DOHH2 (cell line): Measurements from ENCODE around the gene RNU6-7.

ENCODE experiments used
- H3F3A ChIP-seq: fragments of 200-600 bp; sonication (generic), shearing (Covaris generic); 2 replicates; pipeline ENCODE4 v1.6.0; 2016; ENCODE audit warnings: antibody characterized with exemption, mild to moderate bottlenecking; ENCODE audit not compliant: control insufficient read depth, insufficient read depth
- H3K27ac ChIP-seq: fragments of 200-600 bp; sonication (generic); 2 replicates; pipeline ENCODE4 v1.5.1; 2014; ENCODE audit warnings: low read depth, mild to moderate bottlenecking, low read length, moderate library complexity
- H3K27me3 ChIP-seq: fragments of 200-600 bp; sonication (generic); 2 replicates; pipeline ENCODE4 v1.6.1; 2014; ENCODE audit warnings: mild to moderate bottlenecking, low read length, mixed read lengths; ENCODE audit not compliant: control insufficient read depth
- H3K36me3 ChIP-seq: fragments of 200-600 bp; sonication (generic); 2 replicates; pipeline ENCODE4 v1.6.1; 2014; ENCODE audit warnings: mild to moderate bottlenecking, low read length, moderate library complexity, mixed read lengths; ENCODE audit not compliant: control insufficient read depth
- H3K4me1 ChIP-seq: fragments of 200-600 bp; sonication (generic); 2 replicates; pipeline ENCODE4 v1.6.1; 2014; ENCODE audit warnings: mild to moderate bottlenecking, low read length, mixed read lengths; ENCODE audit not compliant: control insufficient read depth
- H3K4me2 ChIP-seq: fragments of 200-600 bp; sonication (generic); 2 replicates; pipeline ENCODE4 v1.6.0; 2014; ENCODE audit warnings: mild to moderate bottlenecking, low read length, moderate library complexity
- H3K4me3 ChIP-seq: fragments of 200-600 bp; sonication (generic); 2 replicates; pipeline ENCODE4 v1.5.1; 2014; ENCODE audit warnings: mild to moderate bottlenecking, low read length, mixed read lengths
- H3K79me2 ChIP-seq: fragments of 200-600 bp; sonication (generic); 2 replicates; pipeline ENCODE4 v1.6.1; 2014; ENCODE audit warnings: mild to moderate bottlenecking, low read length, mixed read lengths; ENCODE audit not compliant: control insufficient read depth
- H3K9me2 ChIP-seq: fragments of 200-600 bp; sonication (generic); replicated peaks from 2 replicates; pipeline ENCODE4 v1.6.1; 2014; ENCODE audit warnings: mild to moderate bottlenecking, low read length, mixed read lengths; ENCODE audit not compliant: control insufficient read depth
- H3K9me3 ChIP-seq: fragments of 200-600 bp; sonication (generic); 2 replicates; pipeline ENCODE4 v1.6.1; 2014; ENCODE audit warnings: antibody characterized with exemption, low read length, mixed read lengths; ENCODE audit not compliant: control insufficient read depth, insufficient read depth
- H4K20me1 ChIP-seq: fragments of 200-600 bp; sonication (generic); 2 replicates; pipeline ENCODE4 v1.6.0; 2014; ENCODE audit warnings: low read depth, mild to moderate bottlenecking, antibody characterized with exemption, low read length, moderate library complexity; ENCODE audit not compliant: control insufficient read depth, insufficient read depth
- CTCF ChIP-seq: fragments of 200-600 bp; sonication (generic); IDR thresholded peaks from one replicate; pipeline ENCODE4 v1.5.1; 2014; ENCODE audit warnings: antibody characterized with exemption, mild to moderate bottlenecking, low read depth, low read length; ENCODE audit not compliant: poor library complexity, severe bottlenecking
- EZH2phosphoT487 ChIP-seq: fragments of 200-600 bp; sonication (generic); IDR thresholded peaks from 2 replicates; pipeline ENCODE4 v1.6.1; 2017; ENCODE audit warnings: borderline replicate concordance, mild to moderate bottlenecking, antibody characterized with exemption, low read length, moderate library complexity, mixed read lengths

The RNU6-7 gene

GRCh38 chr14:32202998-32203882, 1.4 kb downstream of the RNU6-7 start, which contains the start of gene RNU6-8:
TSS of gene RNU6-8 (minus strand) at chr14:32203269.
- Histone ChIP-seq H3K79me2 (no peaks in the 10 kb centered on the region), H3K4me2 (peak within 1 kb of the TSS; percentile 86), H3K27me3 (peaks cover 28% of the 10 kb centered on the region), H3K9me2 (no peaks in the 10 kb centered on the region), H3K27ac (no peak within 1 kb of the TSS), H3K4me3 (peak within 1 kb of the TSS; percentile 92), H3F3A (peaks cover 13% of the 10 kb centered on the region), H3K4me1 (peaks cover 41% of the 10 kb centered on the region), H3K9me3 (no peaks in the 10 kb centered on the region), H4K20me1 (no peaks in the 10 kb centered on the region), H3K36me3 (no peaks in the 10 kb centered on the region)
- TF ChIP-seq CTCF: no peak
- TF ChIP-seq EZH2phosphoT487: no peak

GRCh38 chr14:32203928-32204357, 2.1 kb downstream of the RNU6-7 start:
- Histone ChIP-seq H3K4me1 (peaks cover 41% of the 10 kb centered on the region), H3K36me3 (no peaks in the 10 kb centered on the region), H3K27me3 (peaks cover 24% of the 10 kb centered on the region), H4K20me1 (no peaks in the 10 kb centered on the region), H3K4me2 (peak overlapping the region; percentile 86), H3K79me2 (no peaks in the 10 kb centered on the region), H3K9me3 (no peaks in the 10 kb centered on the region), H3K9me2 (no peaks in the 10 kb centered on the region), H3K27ac (no peak overlapping the region), H3K4me3 (peak overlapping the region; percentile 92), H3F3A (peaks cover 13% of the 10 kb centered on the region)
- no peak for TF ChIP-seq EZH2phosphoT487
- TF ChIP-seq CTCF: no peak

GRCh38 chr14:32205554-32205953, 3.7 kb downstream of the RNU6-7 start:
- H3K9me3 ChIP-seq: no peaks in the 10 kb centered on the region
- peaks cover 24% of the 10 kb centered on the region for H3K27me3 ChIP-seq
- TF ChIP-seq EZH2phosphoT487 (no peak), CTCF (no peak)
- H3K36me3 ChIP-seq: no peaks in the 10 kb centered on the region
- no peaks in the 10 kb centered on the region for H3K79me2 ChIP-seq
- H3K4me1 ChIP-seq: peaks cover 34% of the 10 kb centered on the region
- no peaks in the 10 kb centered on the region for H3K9me2 ChIP-seq
- H3F3A ChIP-seq: peaks cover 8% of the 10 kb centered on the region; the same call in 1 of the 2 replicates
- no peaks in the 10 kb centered on the region for H4K20me1 ChIP-seq
- H3K27ac ChIP-seq: no peak overlapping the region
- no peak overlapping the region for H3K4me3 ChIP-seq
- H3K4me2 ChIP-seq: no peak overlapping the region
